Activated CD4-positive, alpha-beta memory T cell treated with anti-CD3 and anti-CD28 coated beads, Interleukin-2, amount 10 ng/mL, durations not matched to agents 7 days and 5 days (primary cell): ENCODE results near the gene ELMO1. TPM values are rescaled to one million over a fixed set of nuclear protein-coding genes. Genes with fewer than 3 reads are reported as not detected.

Experiments used
- CTCF ChIA-PET: fragments of 350-600 bp; sonication (Branson Sonifier 250); formaldehyde crosslinking; loops from one replicate; lab custom pipeline; 2021; ENCODE audit warnings: antibody characterized with exemption, inconsistent platforms; lab: Charles Lee
- POLR2A ChIA-PET: fragments of 350-600 bp; sonication (Branson Sonifier 250); formaldehyde crosslinking; loops from one replicate; lab custom pipeline; 2021; ENCODE audit warnings: antibody characterized with exemption; lab: Charles Lee
- DNase-seq: peaks from one replicate; pipeline ENCODE4 v3.0.0-alpha.2; 2020
- H3K27ac Mint-ChIP-seq: one replicate; pipeline ENCODE4 v1.8.0; 2021; ENCODE audit warnings: mild to moderate bottlenecking, mixed read lengths
- H3K27me3 Mint-ChIP-seq: one replicate; pipeline ENCODE4 v1.8.0; 2021; ENCODE audit warnings: mixed read lengths
- H3K36me3 Mint-ChIP-seq: one replicate; pipeline ENCODE4 v1.8.0; 2021; ENCODE audit warnings: low read depth, mixed read lengths
- H3K4me1 Mint-ChIP-seq: one replicate; pipeline ENCODE4 v1.8.0; 2021; ENCODE audit warnings: mixed read lengths
- H3K4me3 Mint-ChIP-seq: one replicate; pipeline ENCODE4 v1.8.0; 2021; ENCODE audit warnings: mild to moderate bottlenecking, mixed read lengths
- H3K9me3 Mint-ChIP-seq: one replicate; pipeline ENCODE4 v1.8.0; 2021; ENCODE audit warnings: mixed read lengths
- total RNA-seq, 2 experiments: library from RNA; stranded (reverse); gene quantifications; one replicate each; pipeline ENCODE4 v1.2.3, GENCODE V29; 2021

Gene ELMO1
- total RNA-seq, 2 experiments from 2014 or later: 100 to 102 TPM

- DNase-seq: no peak
- H3K27ac Mint-ChIP-seq: no peak overlapping the region
- no peaks in the 10 kb centered on the region for H3K4me1 Mint-ChIP-seq
- no peak overlapping the region for H3K4me3 Mint-ChIP-seq
- H3K36me3 Mint-ChIP-seq: no peaks in the 10 kb centered on the region
- H3K27me3 Mint-ChIP-seq: peaks cover 28% of the 10 kb centered on the region
- no peaks in the 10 kb centered on the region for H3K9me3 Mint-ChIP-seq
- ChIA-PET POLR2A (no interaction called here), CTCF (interaction anchor here (2.0 kb wide), 1 partner anchor 13 kb away, joined by 7 read pairs; no protein-coding TSS in a partner anchor)
Measured at GRCh38 chr7:37482505-37482904, 33.8 kb upstream of the ELMO1 start.

- DNase-seq: no peak
- no peaks in the 10 kb centered on the region for H3K4me1 Mint-ChIP-seq
- CTCF ChIA-PET: interaction anchor here (2.0 kb wide), 1 partner anchor 13 kb away, joined by 7 read pairs; no protein-coding TSS in a partner anchor
- no peaks in the 10 kb centered on the region for H3K36me3 Mint-ChIP-seq
- peaks cover 32% of the 10 kb centered on the region for H3K27me3 Mint-ChIP-seq
- no peak overlapping the region for H3K4me3 Mint-ChIP-seq
- no peaks in the 10 kb centered on the region for H3K9me3 Mint-ChIP-seq
- H3K27ac Mint-ChIP-seq: no peak overlapping the region
- POLR2A ChIA-PET: no interaction called here
Measured at GRCh38 chr7:37481722-37482288, 33.1 kb upstream of the ELMO1 start.

GRCh38 chr7:37481154-37481553, 32.5 kb upstream of the ELMO1 start:
- DNase-seq: no peak
- POLR2A ChIA-PET: no interaction called here
- Mint-ChIP-seq H3K9me3 (no peaks in the 10 kb centered on the region), H3K4me3 (no peak overlapping the region), H3K4me1 (no peaks in the 10 kb centered on the region), H3K27me3 (peaks cover 38% of the 10 kb centered on the region), H3K27ac (no peak overlapping the region), H3K36me3 (no peaks in the 10 kb centered on the region)
- CTCF ChIA-PET: no interaction called here

- no peaks in the 10 kb centered on the region for H3K4me1 Mint-ChIP-seq
- no peak for DNase-seq
- POLR2A ChIA-PET: no interaction called here
- H3K9me3 Mint-ChIP-seq: no peaks in the 10 kb centered on the region
- no peak overlapping the region for H3K27ac Mint-ChIP-seq
- H3K27me3 Mint-ChIP-seq: peaks cover 40% of the 10 kb centered on the region
- no peaks in the 10 kb centered on the region for H3K36me3 Mint-ChIP-seq
- no peak overlapping the region for H3K4me3 Mint-ChIP-seq
- CTCF ChIA-PET: no interaction called here
Measured at GRCh38 chr7:37480041-37481031, 31.7 kb upstream of the ELMO1 start.

- H3K36me3 Mint-ChIP-seq: no peaks in the 10 kb centered on the region
- H3K9me3 Mint-ChIP-seq: no peaks in the 10 kb centered on the region
- POLR2A ChIA-PET: no interaction called here
- CTCF ChIA-PET: no interaction called here
- H3K4me1 Mint-ChIP-seq: no peaks in the 10 kb centered on the region
- peaks cover 53% of the 10 kb centered on the region for H3K27me3 Mint-ChIP-seq
- no peak for DNase-seq
- H3K4me3 Mint-ChIP-seq: no peak overlapping the region
- H3K27ac Mint-ChIP-seq: no peak overlapping the region
Measured at GRCh38 chr7:37476881-37477450, 28.3 kb upstream of the ELMO1 start.

- Mint-ChIP-seq H3K27me3 (peaks cover 49% of the 10 kb centered on the region), H3K36me3 (no peaks in the 10 kb centered on the region), H3K9me3 (no peaks in the 10 kb centered on the region), H3K27ac (no peak overlapping the region), H3K4me3 (no peak overlapping the region), H3K4me1 (no peaks in the 10 kb centered on the region)
- CTCF ChIA-PET: no interaction called here
- POLR2A ChIA-PET: interaction anchor here (1.0 kb wide), 1 partner anchor 28 kb away, joined by 3 read pairs; the partner anchor contains the start of gene ELMO1
- no peak for DNase-seq
Measured at GRCh38 chr7:37476428-37476827, 27.8 kb upstream of the ELMO1 start.

- ChIA-PET CTCF (interaction anchor here (1.1 kb wide), 1 partner anchor 20 kb away, joined by 3 read pairs; no protein-coding TSS in a partner anchor), POLR2A (interaction anchor here (1.0 kb wide), 1 partner anchor 27 kb away, joined by 3 read pairs; the partner anchor contains the start of gene ELMO1)
- Mint-ChIP-seq H3K27me3 (peaks cover 46% of the 10 kb centered on the region), H3K9me3 (no peaks in the 10 kb centered on the region), H3K36me3 (no peaks in the 10 kb centered on the region), H3K4me1 (no peaks in the 10 kb centered on the region), H3K4me3 (no peak overlapping the region), H3K27ac (no peak overlapping the region)
- DNase-seq: no peak
Measured at GRCh38 chr7:37475646-37476045, 27.0 kb upstream of the ELMO1 start.

GRCh38 chr7:37471619-37472018, 23.0 kb upstream of the ELMO1 start:
- CTCF ChIA-PET: no interaction called here
- no peak overlapping the region for H3K27ac Mint-ChIP-seq

GRCh38 chr7:37467002-37467401, 18.3 kb upstream of the ELMO1 start:
- Mint-ChIP-seq H3K27me3 (peaks cover 10% of the 10 kb centered on the region), H3K9me3 (no peaks in the 10 kb centered on the region), H3K27ac (no peak overlapping the region), H3K4me1 (peaks cover 4% of the 10 kb centered on the region), H3K4me3 (no peak overlapping the region), H3K36me3 (peaks cover 5% of the 10 kb centered on the region)
- ChIA-PET POLR2A (no interaction called here), CTCF (no interaction called here)
- DNase-seq: no peak

More at GRCh38 chr7:37471619-37472018, 23.0 kb upstream of the ELMO1 start:
- Mint-ChIP-seq H3K27me3 (peaks cover 25% of the 10 kb centered on the region), H3K36me3 (peaks cover 3% of the 10 kb centered on the region), H3K9me3 (no peaks in the 10 kb centered on the region), H3K4me3 (no peak overlapping the region), H3K4me1 (peaks cover 4% of the 10 kb centered on the region)
- POLR2A ChIA-PET: no interaction called here
- DNase-seq: no peak

GRCh38 chr7:37462138-37462537, 13.5 kb upstream of the ELMO1 start:
- Mint-ChIP-seq H3K27ac (no peak overlapping the region), H3K36me3 (peaks cover 2% of the 10 kb centered on the region), H3K27me3 (peaks cover 30% of the 10 kb centered on the region), H3K4me1 (no peaks in the 10 kb centered on the region), H3K9me3 (no peaks in the 10 kb centered on the region), H3K4me3 (no peak overlapping the region)
- DNase-seq: no peak
- ChIA-PET CTCF (interaction anchor here (1.5 kb wide), 1 partner anchor 13 kb away, joined by 4 read pairs; the partner anchor contains the start of gene ELMO1), POLR2A (no interaction called here)

GRCh38 chr7:37455081-37455480, 6.4 kb upstream of the ELMO1 start:
- ChIA-PET POLR2A (no interaction called here), CTCF (no interaction called here)
- H3K9me3 Mint-ChIP-seq: peaks cover 5% of the 10 kb centered on the region
- no peak for DNase-seq
- H3K27me3 Mint-ChIP-seq: peaks cover 21% of the 10 kb centered on the region
- no peak overlapping the region for H3K27ac Mint-ChIP-seq
- peaks cover 3% of the 10 kb centered on the region for H3K36me3 Mint-ChIP-seq
- peaks cover 7% of the 10 kb centered on the region for H3K4me1 Mint-ChIP-seq
- no peak overlapping the region for H3K4me3 Mint-ChIP-seq

- H3K4me1 Mint-ChIP-seq: peaks cover 25% of the 10 kb centered on the region
- peaks cover 11% of the 10 kb centered on the region for H3K36me3 Mint-ChIP-seq
- ChIA-PET POLR2A (no interaction called here), CTCF (interaction anchor here (2.7 kb wide), 1 partner anchor 43 kb away, joined by 7 read pairs; no protein-coding TSS in a partner anchor)
- no peak overlapping the region for H3K27ac Mint-ChIP-seq
- no peak overlapping the region for H3K4me3 Mint-ChIP-seq
- no peak for DNase-seq
- H3K27me3 Mint-ChIP-seq: peaks cover 5% of the 10 kb centered on the region
- peaks cover 5% of the 10 kb centered on the region for H3K9me3 Mint-ChIP-seq
Measured at GRCh38 chr7:37452346-37452745, 3.7 kb upstream of the ELMO1 start.
